Measurements from ENCODE around the gene PI4KA.

PI4KA gene

GRCh38 chr22:20873214-20873613 lies 14.6 kb upstream of the PI4KA start:
- Histone ChIP-seq H3K4me3 (IDR thresholded peaks at IDR 0.05; ENCODE audit: insufficient read depth, low read depth, low read length) (no peak overlapping the region), H3K27me3 (ENCODE audit: insufficient read depth, low read depth) (no peaks in the 10 kb centered on the region), H4K20me1 (ENCODE audit: insufficient read depth) (no peaks in the 10 kb centered on the region), H3K79me2 (ENCODE audit: insufficient read depth, low read depth) (no peaks in the 10 kb centered on the region), H3K36me3 (ENCODE audit: insufficient read depth) (no peaks in the 10 kb centered on the region), H3K4me1 (ENCODE audit: low read depth, poor library complexity, severe bottlenecking) (no peaks in the 10 kb centered on the region), H2AFZ (ENCODE audit: low read depth) (no peak overlapping the region), H3K4me2 (no peak overlapping the region), H3K27ac (no peak overlapping the region), H3K9ac (no peak overlapping the region)
- TF ChIP-seq CTCF (conservative IDR thresholded peaks at IDR 0.05; ENCODE audit: low read depth, low read length) = no peak

DNA sequence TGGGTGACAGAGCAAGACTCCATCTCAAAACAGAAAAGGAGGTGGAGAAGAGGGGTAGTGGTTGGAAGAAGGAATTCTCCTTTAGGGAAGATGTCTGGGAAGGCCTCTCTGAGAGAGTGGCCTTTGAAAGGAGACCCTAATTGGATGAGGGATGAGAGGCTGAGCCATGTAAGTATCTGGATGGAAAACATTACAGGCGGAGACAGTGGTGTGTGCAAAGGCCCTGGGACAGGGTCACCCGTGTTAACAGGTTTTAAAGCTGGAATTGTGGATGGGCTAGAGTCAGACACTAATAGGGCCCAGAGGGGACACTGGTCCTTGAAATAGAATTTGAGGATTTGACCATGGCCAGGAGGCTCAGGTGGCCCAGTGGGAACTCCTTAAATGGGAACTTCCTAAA lies 10.6 kb upstream of the PI4KA start:
- H3K79me2 ChIP-seq (ENCODE audit: insufficient read depth, low read depth) = no peaks in the 10 kb centered on the region
- no peak overlapping the region for H3K9ac ChIP-seq
- H3K36me3 ChIP-seq (ENCODE audit: insufficient read depth) = no peaks in the 10 kb centered on the region
- TF ChIP-seq CTCF (conservative IDR thresholded peaks at IDR 0.05; ENCODE audit: low read depth, low read length) = no peak
- no peak overlapping the region for H3K4me3 ChIP-seq (IDR thresholded peaks at IDR 0.05; ENCODE audit: insufficient read depth, low read depth, low read length)
- no peaks in the 10 kb centered on the region for H4K20me1 ChIP-seq (ENCODE audit: insufficient read depth)
- no peak overlapping the region for H3K27ac ChIP-seq
- no peak overlapping the region for H3K4me2 ChIP-seq
- no peak overlapping the region for H2AFZ ChIP-seq (ENCODE audit: low read depth)
- no peaks in the 10 kb centered on the region for H3K4me1 ChIP-seq (ENCODE audit: low read depth, poor library complexity, severe bottlenecking)
- H3K27me3 ChIP-seq (ENCODE audit: insufficient read depth, low read depth) = no peaks in the 10 kb centered on the region

DNA sequence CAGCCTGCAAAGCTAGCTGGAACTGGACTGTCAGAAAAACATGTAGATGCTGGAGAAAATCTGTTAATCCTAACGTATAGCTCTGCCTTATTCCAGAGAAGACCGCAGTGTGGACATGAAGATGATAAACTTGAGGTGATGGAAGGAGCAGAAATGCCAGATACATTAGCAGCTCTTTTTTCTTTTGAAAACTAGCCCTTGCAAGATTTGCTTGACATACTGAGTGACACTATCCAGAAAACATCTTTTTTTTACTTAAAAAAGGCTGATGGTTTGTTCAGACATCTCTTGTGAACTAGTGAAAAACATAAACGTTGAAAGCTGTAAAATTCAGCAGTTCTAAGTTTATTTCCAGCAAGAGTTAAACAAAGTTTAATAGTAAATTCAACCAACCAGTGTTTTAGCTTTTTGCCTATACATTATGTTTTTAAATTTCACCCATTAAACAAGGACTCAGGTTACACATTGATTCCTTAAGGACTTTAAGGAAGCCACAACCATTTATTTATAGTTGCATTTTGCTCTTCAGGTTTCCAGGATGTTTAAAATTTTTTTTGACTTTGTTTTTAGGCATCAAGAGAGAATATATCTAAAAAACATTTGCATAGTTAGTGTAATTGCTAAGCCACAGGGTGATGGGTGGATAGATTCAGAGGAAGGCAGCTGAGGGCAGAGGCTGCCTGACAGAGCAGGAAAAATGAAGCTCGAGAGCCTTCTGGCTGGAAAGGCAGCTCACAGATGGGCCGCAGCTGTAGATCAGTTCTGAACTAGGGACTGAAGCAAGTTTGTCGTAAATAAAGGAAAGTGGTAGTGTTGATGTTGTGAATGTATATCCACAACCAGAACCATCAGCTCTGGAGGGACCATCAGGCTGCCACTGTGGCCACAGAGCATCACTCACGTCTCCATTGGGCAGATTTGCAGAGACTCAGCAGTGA lies 9.7 kb upstream of the PI4KA start:
- H3K36me3 ChIP-seq (ENCODE audit: insufficient read depth) = no peaks in the 10 kb centered on the region
- no peak overlapping the region for H3K4me3 ChIP-seq (IDR thresholded peaks at IDR 0.05; ENCODE audit: insufficient read depth, low read depth, low read length)
- H3K4me1 ChIP-seq (ENCODE audit: low read depth, poor library complexity, severe bottlenecking) = no peaks in the 10 kb centered on the region
- no peak overlapping the region for H3K4me2 ChIP-seq
- H4K20me1 ChIP-seq (ENCODE audit: insufficient read depth) = no peaks in the 10 kb centered on the region
- H3K27ac ChIP-seq = no peak overlapping the region
- H3K27me3 ChIP-seq (ENCODE audit: insufficient read depth, low read depth) = no peaks in the 10 kb centered on the region
- no peak for TF ChIP-seq CTCF (conservative IDR thresholded peaks at IDR 0.05; ENCODE audit: low read depth, low read length)
- no peak overlapping the region for H3K9ac ChIP-seq
- no peak overlapping the region for H2AFZ ChIP-seq (ENCODE audit: low read depth)
- H3K79me2 ChIP-seq (ENCODE audit: insufficient read depth, low read depth) = no peaks in the 10 kb centered on the region

- no peak overlapping the region for H2AFZ ChIP-seq (ENCODE audit: low read depth)
- no peak overlapping the region for H3K4me3 ChIP-seq (IDR thresholded peaks at IDR 0.05; ENCODE audit: insufficient read depth, low read depth, low read length)
- H4K20me1 ChIP-seq (ENCODE audit: insufficient read depth) = no peaks in the 10 kb centered on the region
- H3K36me3 ChIP-seq (ENCODE audit: insufficient read depth) = no peaks in the 10 kb centered on the region
- no peak for TF ChIP-seq CTCF (conservative IDR thresholded peaks at IDR 0.05; ENCODE audit: low read depth, low read length)
- H3K27ac ChIP-seq = no peak overlapping the region
- H3K4me1 ChIP-seq (ENCODE audit: low read depth, poor library complexity, severe bottlenecking) = no peaks in the 10 kb centered on the region
- no peak overlapping the region for H3K4me2 ChIP-seq
- no peak overlapping the region for H3K9ac ChIP-seq
- no peaks in the 10 kb centered on the region for H3K27me3 ChIP-seq (ENCODE audit: insufficient read depth, low read depth)
- no peaks in the 10 kb centered on the region for H3K79me2 ChIP-seq (ENCODE audit: insufficient read depth, low read depth)
Observed at GRCh38 chr22:20867179-20868024, 8.8 kb upstream of the PI4KA start.

Data from KMS-11 (cell line).